ENCODE results near the gene ERG28.
"Not testable (repeated sequence)": the region's sequence is repeated elsewhere in the genome, so short reads cannot be mapped to it uniquely, and the experiment has no call there.

ERG28 gene

DNA sequence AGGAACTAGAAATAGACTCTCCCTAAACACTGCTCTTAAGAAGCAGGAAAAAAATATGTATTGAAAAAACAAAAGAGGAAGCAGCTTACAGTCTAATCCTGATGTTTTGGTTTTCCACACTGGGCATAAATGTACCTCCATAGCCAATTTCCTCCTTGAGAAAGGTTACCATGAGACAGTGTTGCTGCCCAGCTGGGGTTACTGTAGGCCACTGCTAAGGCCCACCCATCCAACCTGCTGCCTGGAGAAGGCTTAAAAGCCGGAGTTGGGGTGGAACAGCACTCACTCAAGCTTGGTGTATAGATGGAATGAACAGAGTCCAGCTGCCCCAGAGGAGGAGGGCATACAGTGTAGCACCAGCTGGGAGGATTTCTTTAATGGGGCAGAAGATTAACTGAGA lies 41.1 kb downstream of the ERG28 start:
- DNase-seq: no peak

DNA sequence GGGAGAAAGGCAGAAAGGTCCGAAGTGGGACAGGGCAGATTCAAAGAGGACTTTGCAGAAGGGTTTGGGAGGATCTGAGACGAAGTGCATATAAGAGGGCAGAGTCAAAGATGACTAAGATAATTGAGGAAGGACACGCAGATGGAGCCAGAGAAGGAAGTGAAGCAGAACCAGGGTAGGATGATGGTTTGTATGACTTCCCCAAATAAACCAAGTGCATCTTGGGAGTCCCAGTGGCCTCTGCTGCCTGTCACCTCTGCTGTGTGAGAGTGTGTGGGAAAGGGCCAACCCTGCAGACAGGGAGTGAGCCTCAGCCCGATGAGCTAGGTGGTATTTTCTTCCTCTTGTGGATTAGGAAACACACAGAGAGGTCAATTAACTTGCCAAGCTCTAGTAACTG lies 45.5 kb downstream of the ERG28 start:
- DNase-seq: peak; percentile 86 to 94 (median 91)

DNA sequence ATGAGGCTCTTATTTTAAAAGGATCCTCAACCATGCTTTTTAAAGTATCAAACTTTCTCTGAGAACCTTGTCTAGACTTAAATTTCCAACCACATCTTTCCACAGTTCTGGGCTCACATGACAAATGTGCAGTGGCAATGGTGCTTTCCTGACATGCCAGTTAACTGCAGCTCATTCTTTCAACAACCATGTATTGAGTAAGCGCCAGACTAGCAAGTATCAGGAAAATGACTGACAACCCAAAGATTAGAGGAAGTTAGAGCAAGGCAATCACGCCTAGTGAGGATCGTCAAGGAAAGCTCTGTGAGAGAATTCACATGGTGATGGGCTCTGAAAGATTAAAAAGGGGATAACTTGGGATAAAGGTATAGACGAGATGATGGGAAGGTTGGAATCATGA lies 46.5 kb downstream of the ERG28 start:
- peak; percentile 81 to 92 (median 91) for DNase-seq

DNA sequence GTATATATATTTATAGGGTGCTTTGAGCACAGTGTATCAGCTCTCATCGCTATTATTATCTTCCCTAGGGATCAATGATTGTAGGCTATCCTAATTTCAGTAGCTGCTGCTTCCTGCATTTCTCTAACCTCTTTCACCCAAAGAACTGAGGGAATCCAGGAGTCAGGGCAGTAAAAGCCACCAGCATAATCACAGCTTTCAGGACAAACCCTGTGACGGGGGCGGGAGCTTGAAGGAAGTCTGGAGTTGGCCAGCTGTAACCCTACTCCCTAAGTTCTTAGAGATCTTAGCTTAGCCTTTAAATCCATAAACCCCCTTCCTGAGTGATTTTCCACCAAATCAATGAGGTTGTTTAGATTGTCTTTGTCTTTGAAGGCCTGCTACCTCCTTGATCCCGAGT lies 48.5 kb downstream of the ERG28 start:
- no peak for DNase-seq

DNA sequence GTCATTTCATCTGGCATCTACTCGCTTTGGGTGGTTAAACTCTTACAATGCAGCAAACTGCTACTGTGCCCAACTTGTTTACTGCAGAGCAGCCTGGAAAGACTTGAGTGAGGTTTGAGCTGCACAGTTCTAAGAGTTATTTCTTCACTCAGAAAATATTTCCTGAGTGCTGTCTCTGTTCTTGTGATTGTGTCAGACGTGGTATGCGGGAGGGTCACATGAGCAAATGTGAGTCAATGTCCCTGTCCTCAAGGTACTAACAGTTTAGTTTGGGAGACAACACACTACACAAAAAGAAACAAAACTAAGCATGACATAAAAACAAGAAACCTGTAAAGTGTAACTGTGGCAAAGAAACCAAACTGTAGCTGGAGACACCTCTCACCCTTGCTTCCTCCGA lies 49.8 kb downstream of the ERG28 start:
- peak in 2 of 3 donors; percentile 36 to 55 for DNase-seq

DNA sequence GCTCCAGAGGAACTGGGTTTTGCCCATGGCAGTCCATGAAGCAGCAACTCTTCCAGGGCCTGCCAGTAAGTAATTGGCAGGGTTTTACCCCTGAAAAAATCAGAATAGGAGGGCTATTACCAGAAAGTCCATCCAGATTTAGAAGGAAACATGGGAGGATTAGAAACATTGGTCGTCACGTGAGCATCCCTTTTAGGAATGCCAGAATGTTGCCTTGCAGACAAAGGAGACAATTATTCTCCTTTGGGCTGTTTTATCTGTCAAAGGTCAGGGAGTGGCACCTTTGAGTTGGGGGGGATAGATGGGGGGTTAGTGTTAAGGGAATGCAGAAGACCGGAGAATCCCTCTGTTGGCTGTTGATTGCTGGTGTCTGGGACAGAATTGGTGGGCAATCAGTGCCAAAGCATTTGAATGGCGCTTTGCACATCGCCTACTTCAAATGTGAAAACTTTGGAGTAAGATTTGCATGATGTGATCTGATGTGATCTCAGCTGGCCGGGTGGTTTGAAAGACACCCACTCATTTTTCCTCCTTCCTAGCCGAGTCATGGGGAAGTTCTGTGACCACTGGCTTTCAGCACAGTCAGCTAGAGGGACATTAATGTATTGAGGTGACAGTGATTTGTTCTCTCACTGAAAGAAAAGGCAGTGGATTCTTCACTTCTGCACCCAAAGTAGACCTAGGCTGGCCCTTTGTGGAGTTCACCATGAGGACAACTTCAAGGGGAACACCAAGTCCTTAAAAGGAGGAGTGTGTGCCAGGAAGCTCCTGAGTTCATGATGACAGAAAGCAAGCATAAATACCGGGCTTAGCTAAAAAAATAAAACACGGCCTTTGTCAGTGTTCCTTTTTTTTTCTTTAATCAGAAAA lies 50.8 kb downstream of the ERG28 start:
- peak; percentile 91 to 96 (median 95) for DNase-seq

DNA sequence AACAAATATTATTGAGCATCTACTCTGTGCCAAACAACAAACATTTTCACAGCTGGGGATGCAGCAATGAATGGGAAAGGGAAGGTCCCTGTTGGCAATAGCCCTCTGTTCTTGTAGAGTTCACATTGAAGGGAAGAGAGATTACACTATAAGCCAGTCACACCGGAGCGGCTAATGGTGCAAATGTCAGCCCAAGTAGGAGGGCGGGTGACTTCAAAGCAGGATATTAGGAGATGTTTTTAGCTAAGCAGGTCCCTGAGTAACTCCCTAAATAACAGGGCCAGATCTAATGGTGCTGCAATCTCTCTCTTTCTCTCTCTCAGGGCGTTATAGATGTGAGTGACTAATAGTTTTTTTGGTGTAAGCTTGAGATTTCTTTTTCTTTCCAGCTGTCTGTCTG lies 51.6 kb downstream of the ERG28 start:
- DNase-seq: peak in 2 of 3 donors; percentile 29 to 60

DNA sequence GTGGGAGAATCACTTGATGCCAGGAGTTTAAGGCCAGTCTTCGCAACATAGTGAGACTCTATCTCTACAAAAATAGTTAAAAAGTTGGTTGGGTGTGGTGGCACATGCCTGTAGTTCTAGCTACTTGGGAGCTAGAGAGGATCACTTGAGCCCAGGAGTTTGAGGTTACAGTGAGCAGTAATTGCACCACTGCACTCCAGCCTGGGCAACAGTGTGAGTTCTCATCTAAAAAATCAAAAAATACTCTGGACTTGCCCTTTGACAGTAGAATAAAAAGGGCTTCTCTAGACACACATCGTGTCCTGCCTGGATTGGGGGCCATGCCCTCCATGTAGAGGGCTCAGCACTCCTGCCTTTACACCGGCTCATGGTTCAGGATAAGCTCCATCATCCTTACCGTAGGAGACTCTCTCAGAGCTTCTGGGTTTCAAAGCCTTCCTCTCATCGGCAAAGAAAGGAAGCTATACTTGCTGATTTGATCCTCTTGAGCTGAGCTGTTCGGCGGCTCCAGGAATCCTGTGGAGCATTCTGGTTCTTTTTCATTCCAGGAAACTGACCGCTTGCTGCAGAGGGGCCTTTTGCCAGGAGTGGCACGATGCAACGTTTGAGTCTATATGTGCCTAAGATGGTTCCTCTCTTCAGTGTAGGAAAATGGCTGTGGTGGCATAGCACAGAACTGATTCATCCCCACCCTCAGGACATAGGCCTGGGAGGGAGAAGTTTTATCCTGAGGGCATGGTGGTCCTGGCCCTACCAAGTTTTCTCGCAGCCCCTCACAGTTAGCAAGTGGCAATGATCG lies 52.6 kb downstream of the ERG28 start:
- DNase-seq: no peak

DNA sequence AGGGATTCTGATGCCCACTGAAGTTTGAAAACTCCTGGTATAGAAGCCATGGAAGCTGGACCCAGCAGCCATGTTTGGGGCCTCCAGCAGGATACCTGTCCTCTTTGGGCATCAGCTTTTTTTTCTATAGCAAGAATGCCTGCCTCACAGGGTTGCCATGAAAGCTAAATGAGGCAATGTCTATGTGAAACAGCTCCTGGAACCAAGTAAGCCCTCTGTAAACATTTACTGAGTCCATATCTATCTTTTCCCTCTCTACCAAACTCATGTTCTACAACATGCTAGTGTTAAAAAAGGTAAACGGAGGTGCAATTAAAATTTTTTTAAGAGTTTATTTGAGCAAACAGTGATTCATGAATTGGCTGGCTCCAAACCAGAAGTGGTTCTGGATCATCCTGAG lies 53.6 kb downstream of the ERG28 start:
- no peak for DNase-seq

DNA sequence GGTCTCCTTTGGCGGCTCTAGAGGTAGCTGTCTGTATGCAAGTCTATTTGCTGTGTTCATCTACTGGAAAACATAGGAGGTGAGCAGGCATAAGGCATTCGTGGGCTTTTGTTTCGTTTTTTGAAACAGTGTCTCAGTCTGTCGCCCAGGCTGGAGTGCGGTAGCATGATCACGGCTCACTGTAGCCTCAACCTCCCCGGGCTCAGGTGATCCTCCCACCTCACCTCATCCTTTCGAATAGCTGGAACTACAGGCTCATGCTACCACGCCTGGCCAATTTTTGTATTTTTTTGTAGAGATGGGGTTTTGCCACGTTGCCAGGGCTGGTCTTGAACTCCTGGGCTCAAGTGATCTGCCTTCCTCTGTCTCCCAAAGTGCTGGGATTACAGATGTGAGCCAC lies 54.8 kb downstream of the ERG28 start:
- DNase-seq: no peak

DNA sequence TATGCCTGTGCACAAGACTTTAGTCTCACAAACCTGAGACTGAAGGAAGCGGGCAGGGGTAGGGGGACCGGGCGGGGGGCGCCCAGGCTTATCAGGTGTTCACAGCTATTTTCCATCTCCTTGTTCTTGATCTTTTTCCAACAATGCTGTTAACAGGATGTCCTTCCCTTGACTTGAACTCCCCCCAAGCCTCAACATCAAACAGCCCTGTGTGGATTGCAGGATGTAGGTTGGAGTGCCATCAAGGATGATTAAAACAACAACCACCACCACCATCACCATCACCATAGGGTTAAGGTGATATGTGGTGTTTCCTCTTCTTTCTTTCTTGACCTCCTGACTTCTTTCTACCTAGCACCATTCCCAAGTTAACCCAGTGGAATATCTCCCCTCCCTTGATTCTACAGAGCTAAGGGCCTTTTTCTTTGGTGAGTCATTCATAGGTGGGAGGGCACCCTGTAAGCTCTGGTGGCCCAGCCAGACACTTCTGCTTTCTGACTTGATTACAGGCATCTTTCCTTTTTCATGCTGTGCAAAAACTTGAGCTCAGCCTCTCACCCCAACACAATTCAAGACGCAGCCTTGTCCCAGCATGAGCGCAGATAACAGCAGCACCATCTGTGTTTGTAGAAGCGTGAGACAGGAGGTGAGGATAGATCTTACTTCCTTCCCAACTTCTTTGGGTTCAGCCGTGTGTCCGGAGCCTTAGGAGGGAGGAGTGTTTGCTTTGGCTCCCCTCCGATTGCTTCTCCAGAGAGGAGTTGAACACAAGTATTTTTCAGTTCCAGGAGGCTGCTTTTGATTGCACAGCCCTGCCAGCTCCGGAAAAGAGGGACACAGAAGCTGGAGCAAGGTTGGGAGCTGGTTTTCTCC lies 55.5 kb downstream of the ERG28 start:
- DNase-seq: peak; percentile 82 to 87 (median 84)

DNA sequence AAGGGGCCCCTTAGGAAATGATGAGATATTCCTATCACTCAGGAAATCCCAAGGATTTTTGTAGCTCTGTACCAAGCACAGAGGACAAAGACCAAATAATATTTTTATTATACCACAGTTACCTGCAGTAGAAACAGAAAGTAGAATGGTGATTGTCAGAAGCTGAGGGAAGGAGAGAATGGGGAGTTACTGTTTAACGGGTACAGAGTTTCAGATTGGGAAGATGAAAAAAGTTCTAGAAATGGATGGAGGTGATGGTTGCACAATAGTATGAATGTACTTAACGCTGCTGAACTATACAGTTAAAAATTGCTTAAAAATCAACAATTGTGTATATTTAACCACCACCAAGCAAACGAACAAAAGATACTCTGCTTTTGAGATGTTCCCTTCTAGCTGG lies 58.2 kb downstream of the ERG28 start:
- DNase-seq: no peak

DNA sequence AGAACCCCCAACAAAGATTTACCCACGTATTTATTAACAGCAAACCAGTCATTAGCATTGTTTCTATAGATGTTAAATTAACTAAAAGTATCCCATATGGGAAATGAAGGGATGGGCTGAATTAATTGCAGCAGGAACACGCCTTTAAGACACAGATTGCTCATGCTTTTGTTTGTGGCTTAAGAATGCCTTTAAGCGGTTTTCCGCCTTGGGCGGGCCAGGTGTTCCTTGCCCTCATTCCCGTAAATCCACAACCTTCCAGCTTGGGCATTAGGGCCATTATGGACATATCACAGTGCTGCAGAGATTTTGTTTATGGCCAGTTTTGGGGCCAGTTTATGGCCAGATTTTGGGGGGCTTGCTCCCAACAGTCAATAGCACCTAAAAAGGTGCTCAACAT lies 59.6 kb downstream of the ERG28 start:
- not testable (repeated sequence) for DNase-seq

DNA sequence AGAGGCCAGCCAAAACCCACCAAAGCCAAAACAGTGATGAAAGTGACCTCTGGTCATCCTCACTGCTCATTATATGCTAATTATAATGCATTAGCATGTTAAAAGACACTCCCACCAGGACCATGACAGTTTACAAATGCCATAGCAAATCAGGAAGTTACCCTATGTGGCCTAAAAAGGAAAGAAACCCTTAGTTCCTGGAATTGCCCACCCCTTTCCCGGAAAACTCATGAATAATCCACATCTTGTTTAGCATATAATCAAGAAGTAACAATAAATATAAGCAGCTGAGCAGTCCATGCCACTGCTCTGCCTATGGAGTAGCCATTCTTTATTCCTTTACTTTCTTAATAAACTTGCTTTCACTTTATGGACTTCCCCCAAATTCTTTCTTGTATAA lies 60.6 kb downstream of the ERG28 start:
- peak; percentile 60 to 91 (median 71) for DNase-seq

Data from suppressor macrophage treated with lipopolysaccharide for 1 hour (primary cell).